GM12801 (cell line): ENCODE results near the gene CHAC2.

Experiments
- CTCF ChIP-seq: IDR thresholded peaks from one replicate; pipeline ENCODE4 v1.5.1; 2011; ENCODE audit warnings: control low read depth; ENCODE audit not compliant: insufficient read length; ENCODE audit errors: extremely low read depth

The CHAC2 gene

GRCh38 chr2:53767405-53768241 is at the start of gene CHAC2:
Gene CHAC2 (plus strand): TSS chr2:53767804. CDS start chr2:53767887, 83 bp downstream.
- TF ChIP-seq CTCF: no peak

- TF ChIP-seq CTCF: no peak
Observed at GRCh38 chr2:53724536-53724935, 43.1 kb upstream of the CHAC2 start.

GRCh38 chr2:53725662-53726061 is 41.9 kb upstream of the CHAC2 start:
- no peak for TF ChIP-seq CTCF

GRCh38 chr2:53727921-53728320 is 39.7 kb upstream of the CHAC2 start:
- TF ChIP-seq CTCF: no peak

GRCh38 chr2:53729143-53729762 is 38.4 kb upstream of the CHAC2 start:
- no peak for TF ChIP-seq CTCF

- no peak for TF ChIP-seq CTCF
Observed at GRCh38 chr2:53737091-53737490, 30.5 kb upstream of the CHAC2 start.

GRCh38 chr2:53739032-53739431 is 28.6 kb upstream of the CHAC2 start:
- no peak for TF ChIP-seq CTCF
